Esophagus muscularis mucosa (tissue), 4 donors: ENCODE data around the gene STRADA. TPM values are rescaled to one million over a fixed set of nuclear protein-coding genes. Genes with fewer than 3 reads are reported as not detected.

Source experiments
- DNase-seq: peaks from one replicate; pipeline ENCODE4 v3.0.0-alpha.2; 2017; ENCODE audit errors: extremely low spot score
- H3K27ac ChIP-seq, 4 donors: fragments of 200-600 bp; sonication (generic); replicated peaks in 1 of 4; 1 replicate in 3 of 4; 2 replicates in 1 of 4; pipeline ENCODE4 v1.5.1; 2016 to 2019; ENCODE audit warnings: mild to moderate bottlenecking in 1 of 4
- H3K27me3 ChIP-seq, 4 donors: fragments of 200-600 bp; sonication (generic); one replicate each; pipeline versions ENCODE4 v1.5.1 to v1.6.0; 2016 to 2019
- H3K36me3 ChIP-seq, 4 donors: fragments of 200-600 bp; sonication (generic); one replicate each; pipeline ENCODE4 v1.5.1; 2016 to 2019
- H3K4me1 ChIP-seq, 4 donors: fragments of 200-600 bp; sonication (generic); one replicate each; pipeline ENCODE4 v1.5.1; 2016 to 2019
- H3K4me3 ChIP-seq, 4 donors: fragments of 200-600 bp; sonication (generic); 1 replicate in 2 of 4; 2 replicates in 2 of 4; pipeline ENCODE4 v1.5.1; 2016 to 2019; ENCODE audit warnings: mild to moderate bottlenecking in 4 of 4, moderate library complexity in 1 of 4
- H3K9me3 ChIP-seq, 4 donors: fragments of 200-600 bp; sonication (generic); 1 replicate in 3 of 4; 2 replicates in 1 of 4; pipeline ENCODE4 v1.5.1; 2016 to 2019
- CTCF ChIP-seq, 3 experiments: fragments of 200-600 bp in 2 of 3; fragments of 450-650 bp in 1 of 3; sonication (generic) in 2 of 3; IDR thresholded peaks; one replicate each; pipeline ENCODE4 v1.5.1; 2017 to 2019; ENCODE audit warnings: antibody characterized with exemption in 3 of 3, mild to moderate bottlenecking in 2 of 3, moderate library complexity in 1 of 3
- EP300 ChIP-seq: sonication (generic); formaldehyde crosslinking; IDR thresholded peaks from one replicate; pipeline ENCODE4 v1.6.1; 2017; ENCODE audit warnings: antibody characterized with exemption
- POLR2A ChIP-seq: fragments of 450-650 bp; IDR thresholded peaks from one replicate; pipeline ENCODE4 v1.6.1; 2017; ENCODE audit warnings: antibody characterized with exemption, moderate library complexity, mild to moderate bottlenecking, low read depth
- POLR2AphosphoS5 ChIP-seq, 2 donors: sonication (generic); formaldehyde crosslinking; IDR thresholded peaks; one replicate each; pipeline ENCODE4 v1.6.1; 2017; ENCODE audit warnings: antibody characterized with exemption in 2 of 2
- WGBS: methylation state at CpG from one replicate; pipeline ENCODE4 v1.1.5; 2018; 5-methylcytosine and 5-hydroxymethylcytosine counted together
- intact Hi-C: fragments of 100-400 bp; cut with DNase I; formaldehyde crosslinking; loops from one replicate; pipeline ENCODE4 v1.15.1; 2023
- total RNA-seq, 4 donors: library from RNA; depleted of rRNA; stranded (reverse); fragments of >200 nt; gene quantifications; one replicate each; pipeline versions ENCODE4 v1.1.0 to v1.2.1, GENCODE V29; 2016

STRADA gene
- total RNA-seq, 4 donors from 2014 or later: 18.2 to 20.5 (median 20.1) TPM

GRCh38 chr17:63706336-63707082 is 35.1 kb downstream of the STRADA start:
- no peaks in the 10 kb centered on the region for H3K27me3 ChIP-seq
- H3K4me3 ChIP-seq: no peak overlapping the region
- DNase-seq: no peak
- H3K36me3 ChIP-seq: peaks cover 46 to 89% (median 87%) of the 10 kb centered on the region in 4 donors
- H3K27ac ChIP-seq: no peak overlapping the region
- intact Hi-C loops: no loop called here
- no peaks in the 10 kb centered on the region for H3K9me3 ChIP-seq
- WGBS: 86% methylated on average over 7 of the region's 7 CpGs
- TF ChIP-seq POLR2AphosphoS5 (IDR thresholded peaks at IDR 0.05) (no peak), EP300 (no peak), POLR2A (no peak), CTCF (IDR thresholded peaks at IDR 0.05) (no peak)
- H3K4me1 ChIP-seq: peaks cover 1 to 12% (median 8%) of the 10 kb centered on the region in 4 donors

- no peak for DNase-seq
- intact Hi-C loops: no loop called here
- Histone ChIP-seq H3K27ac (no peak overlapping the region), H3K4me1 (peaks cover 10 to 20% (median 17%) of the 10 kb centered on the region in 4 donors), H3K9me3 (no peaks in the 10 kb centered on the region), H3K4me3 (no peak overlapping the region), H3K36me3 (peaks cover 37 to 80% (median 78%) of the 10 kb centered on the region in 4 donors), H3K27me3 (peaks cover 0 to 4% (median 0%) of the 10 kb centered on the region in 4 donors)
- TF ChIP-seq CTCF (IDR thresholded peaks at IDR 0.05): no peak
- no peak for TF ChIP-seq POLR2AphosphoS5 (IDR thresholded peaks at IDR 0.05)
- no peak for TF ChIP-seq EP300
- TF ChIP-seq POLR2A: no peak
- 67% methylated on average over 2 of the region's 3 CpGs for WGBS
Measured at GRCh38 chr17:63705657-63706056, 35.9 kb downstream of the STRADA start.

- no peak overlapping the region for H3K4me3 ChIP-seq
- intact Hi-C loops: loop anchor here (5.0 kb wide), 1 partner anchor 83 kb away; the partner anchor contains the start of gene MAP3K3
- H3K36me3 ChIP-seq: peaks cover 29 to 72% (median 70%) of the 10 kb centered on the region in 4 donors
- DNase-seq: no peak
- peaks cover 0 to 12% (median 0%) of the 10 kb centered on the region in 4 donors for H3K27me3 ChIP-seq
- no peaks in the 10 kb centered on the region for H3K9me3 ChIP-seq
- H3K4me1 ChIP-seq: peaks cover 10 to 27% (median 25%) of the 10 kb centered on the region in 4 donors
- no peak for TF ChIP-seq POLR2A
- TF ChIP-seq POLR2AphosphoS5 (IDR thresholded peaks at IDR 0.05): no peak
- no peak for TF ChIP-seq CTCF (IDR thresholded peaks at IDR 0.05)
- no peak for TF ChIP-seq EP300
- H3K27ac ChIP-seq: no peak overlapping the region
- WGBS: 90% methylated on average over 9 of the region's 9 CpGs
Measured at GRCh38 chr17:63704836-63705235, 36.8 kb downstream of the STRADA start.

- intact Hi-C loops: loop anchor here (5.0 kb wide), 1 partner anchor 82 kb away; the partner anchor contains the start of gene MAP3K3
- no peak overlapping the region for H3K4me3 ChIP-seq
- peaks cover 23 to 66% (median 64%) of the 10 kb centered on the region in 4 donors for H3K36me3 ChIP-seq
Measured at GRCh38 chr17:63704259-63704576, 37.4 kb downstream of the STRADA start.

More at GRCh38 chr17:63704259-63704576, 37.4 kb downstream of the STRADA start:
- no peak overlapping the region for H3K27ac ChIP-seq
- peaks cover 0 to 18% (median 0%) of the 10 kb centered on the region in 4 donors for H3K27me3 ChIP-seq
- peaks cover 12 to 33% (median 31%) of the 10 kb centered on the region in 4 donors for H3K4me1 ChIP-seq
- no peak for DNase-seq
- no peak for TF ChIP-seq POLR2AphosphoS5 (IDR thresholded peaks at IDR 0.05)
- no peak for TF ChIP-seq POLR2A
- no peak for TF ChIP-seq EP300
- TF ChIP-seq CTCF (IDR thresholded peaks at IDR 0.05): no peak
- no peaks in the 10 kb centered on the region for H3K9me3 ChIP-seq
- 90% methylated on average over 11 of the region's 11 CpGs for WGBS
